Thoracic aorta (tissue), 2 donors: ENCODE data around the gene ADAMTS17. TPM values are rescaled to one million over a fixed set of nuclear protein-coding genes. Genes with fewer than 3 reads are reported as not detected.

Experiments
- ATAC-seq: fragments of 150-250 bp; one replicate; pipeline ENCODE4 v1.8.0; 2017; ENCODE audit warnings: low read depth; ENCODE audit not compliant: insufficient number of reproducible peaks, low FRiP score
- DNase-seq: peaks from one replicate; pipeline ENCODE4 v3.0.0-alpha.2; 2020; ENCODE audit warnings: low spot score
- H3K27ac ChIP-seq, 2 donors: fragments of 200-600 bp; sonication (generic); 1 replicate in 1 of 2; 2 replicates in 1 of 2; pipeline ENCODE4 v1.5.1; 2016; ENCODE audit warnings: mild to moderate bottlenecking in 2 of 2, moderate library complexity in 2 of 2
- H3K27me3 ChIP-seq: fragments of 200-600 bp; sonication (generic); replicated peaks from 2 replicates; pipeline ENCODE4 v1.6.0; 2016; ENCODE audit warnings: mild to moderate bottlenecking; ENCODE audit not compliant: insufficient read depth
- H3K36me3 ChIP-seq: fragments of 200-600 bp; sonication (generic); one replicate; pipeline ENCODE4 v1.5.1; 2016
- H3K4me1 ChIP-seq, 2 donors: fragments of 200-600 bp; sonication (generic); 1 replicate in 1 of 2; 2 replicates in 1 of 2; pipeline versions ENCODE4 v1.5.1 to v1.6.0; 2016; ENCODE audit warnings: low read depth in 2 of 2, mild to moderate bottlenecking in 1 of 2; ENCODE audit not compliant: control insufficient read depth in 1 of 2
- H3K4me3 ChIP-seq: fragments of 200-600 bp; sonication (generic); 2 replicates; pipeline ENCODE4 v1.5.1; 2016; ENCODE audit warnings: mild to moderate bottlenecking
- H3K9me3 ChIP-seq: fragments of 200-600 bp; sonication (generic); 2 replicates; pipeline ENCODE4 v1.5.1; 2016
- CTCF ChIP-seq: fragments of 200-600 bp; sonication (generic); IDR thresholded peaks from one replicate; pipeline ENCODE4 v1.5.1; 2019; ENCODE audit warnings: antibody characterized with exemption
- total RNA-seq, 2 donors: library from RNA; depleted of rRNA; stranded (reverse); fragments of >200 nt; gene quantifications; one replicate each; pipeline versions ENCODE4 v1.1.0 to v1.2.3, GENCODE V29; 2016

The ADAMTS17 gene
- total RNA-seq, 2 donors from 2014 or later: 2.8 to 8.1 TPM

GRCh38 chr15:99957642-99958013 is 384.1 kb downstream of the ADAMTS17 start:
- peaks cover 3 to 14% of the 10 kb centered on the region in 2 donors for H3K4me1 ChIP-seq
- H3K27me3 ChIP-seq: no peaks in the 10 kb centered on the region
- H3K36me3 ChIP-seq: no peaks in the 10 kb centered on the region
- TF ChIP-seq CTCF: no peak
- ATAC-seq (no peak), DNase-seq (no peak)
- no peak overlapping the region for H3K27ac ChIP-seq
- no peaks in the 10 kb centered on the region for H3K9me3 ChIP-seq
- H3K4me3 ChIP-seq: no peak overlapping the region

GRCh38 chr15:99956820-99957641 is 384.7 kb downstream of the ADAMTS17 start:
- peaks cover 3 to 14% of the 10 kb centered on the region in 2 donors for H3K4me1 ChIP-seq
- H3K27ac ChIP-seq: no peak overlapping the region
- DNase-seq (no peak), ATAC-seq (no peak)
- H3K9me3 ChIP-seq: no peaks in the 10 kb centered on the region
- no peak overlapping the region for H3K4me3 ChIP-seq
- H3K27me3 ChIP-seq: no peaks in the 10 kb centered on the region
- no peaks in the 10 kb centered on the region for H3K36me3 ChIP-seq
- TF ChIP-seq CTCF: no peak

GRCh38 chr15:99956022-99956775 is 385.6 kb downstream of the ADAMTS17 start:
- ATAC-seq: no peak
- Histone ChIP-seq H3K4me1 (peaks cover 3 to 14% of the 10 kb centered on the region in 2 donors), H3K4me3 (no peak overlapping the region), H3K27me3 (no peaks in the 10 kb centered on the region), H3K9me3 (no peaks in the 10 kb centered on the region), H3K36me3 (no peaks in the 10 kb centered on the region), H3K27ac (no peak overlapping the region)
- no peak for TF ChIP-seq CTCF
- DNase-seq: no peak

GRCh38 chr15:99955532-99955931 is 386.2 kb downstream of the ADAMTS17 start:
- DNase-seq (no peak), ATAC-seq (no peak)
- Histone ChIP-seq H3K4me3 (no peak overlapping the region), H3K27ac (no peak overlapping the region), H3K4me1 (peaks cover 3 to 14% of the 10 kb centered on the region in 2 donors), H3K9me3 (no peaks in the 10 kb centered on the region), H3K36me3 (no peaks in the 10 kb centered on the region), H3K27me3 (no peaks in the 10 kb centered on the region)
- no peak for TF ChIP-seq CTCF

- no peak for TF ChIP-seq CTCF
- no peaks in the 10 kb centered on the region for H3K36me3 ChIP-seq
- no peak for DNase-seq
Observed at GRCh38 chr15:99955181-99955525, 386.6 kb downstream of the ADAMTS17 start.

More at GRCh38 chr15:99955181-99955525, 386.6 kb downstream of the ADAMTS17 start:
- H3K27me3 ChIP-seq: no peaks in the 10 kb centered on the region
- no peaks in the 10 kb centered on the region for H3K9me3 ChIP-seq
- peaks cover 3 to 14% of the 10 kb centered on the region in 2 donors for H3K4me1 ChIP-seq
- no peak for ATAC-seq
- H3K27ac ChIP-seq: no peak overlapping the region
- H3K4me3 ChIP-seq: no peak overlapping the region
